ENCODE results near the gene ING5.

- TF ChIP-seq CTCF (IDR thresholded peaks at IDR 0.05) = no peak
- TF ChIP-seq ZFX (IDR thresholded peaks at IDR 0.05; ENCODE audit: borderline replicate concordance) = no peak
Observed at GRCh38 chr2:241767464-241768250, 65.8 kb downstream of the ING5 start.
